ACC112 (cell line): ENCODE data around the gene ITGB7.

Source experiments
- H2AFZ ChIP-seq: fragments of 200-600 bp; sonication (generic); one replicate; pipeline ENCODE4 v1.6.0; 2017; ENCODE audit warnings: antibody characterized with exemption, low read length; ENCODE audit not compliant: unreplicated experiment
- H3K27ac ChIP-seq: fragments of 200-600 bp; sonication (generic); 2 replicates; pipeline ENCODE4 v1.5.1; 2014; ENCODE audit warnings: low read depth, mild to moderate bottlenecking, antibody characterized with exemption, low read length, moderate library complexity
- H3K27me3 ChIP-seq: fragments of 200-600 bp; sonication (generic); 2 replicates; pipeline ENCODE4 v1.6.1; 2014; ENCODE audit warnings: mild to moderate bottlenecking, antibody characterized with exemption, low read length, moderate library complexity, mixed read lengths; ENCODE audit not compliant: insufficient read depth
- H3K36me3 ChIP-seq: fragments of 200-600 bp; sonication (generic); 2 replicates; pipeline ENCODE4 v1.6.1; 2016; ENCODE audit warnings: mild to moderate bottlenecking, antibody characterized with exemption, low read length, moderate library complexity, mixed read lengths; ENCODE audit not compliant: insufficient read depth
- H3K4me1 ChIP-seq: fragments of 200-600 bp; sonication (generic); one replicate; pipeline ENCODE4 v1.6.1; 2016; ENCODE audit warnings: low read length, mixed read lengths; ENCODE audit not compliant: insufficient read depth, unreplicated experiment, control insufficient read depth
- H3K4me3 ChIP-seq: fragments of 200-600 bp; sonication (generic); 2 replicates; pipeline ENCODE4 v1.5.1; 2014; ENCODE audit warnings: mild to moderate bottlenecking, low read depth, low read length
- H3K79me2 ChIP-seq: fragments of 200-600 bp; sonication (generic); one replicate; pipeline ENCODE4 v1.6.0; 2016; ENCODE audit warnings: low read length; ENCODE audit not compliant: control insufficient read depth, unreplicated experiment, insufficient read depth

ITGB7 gene, protein sequence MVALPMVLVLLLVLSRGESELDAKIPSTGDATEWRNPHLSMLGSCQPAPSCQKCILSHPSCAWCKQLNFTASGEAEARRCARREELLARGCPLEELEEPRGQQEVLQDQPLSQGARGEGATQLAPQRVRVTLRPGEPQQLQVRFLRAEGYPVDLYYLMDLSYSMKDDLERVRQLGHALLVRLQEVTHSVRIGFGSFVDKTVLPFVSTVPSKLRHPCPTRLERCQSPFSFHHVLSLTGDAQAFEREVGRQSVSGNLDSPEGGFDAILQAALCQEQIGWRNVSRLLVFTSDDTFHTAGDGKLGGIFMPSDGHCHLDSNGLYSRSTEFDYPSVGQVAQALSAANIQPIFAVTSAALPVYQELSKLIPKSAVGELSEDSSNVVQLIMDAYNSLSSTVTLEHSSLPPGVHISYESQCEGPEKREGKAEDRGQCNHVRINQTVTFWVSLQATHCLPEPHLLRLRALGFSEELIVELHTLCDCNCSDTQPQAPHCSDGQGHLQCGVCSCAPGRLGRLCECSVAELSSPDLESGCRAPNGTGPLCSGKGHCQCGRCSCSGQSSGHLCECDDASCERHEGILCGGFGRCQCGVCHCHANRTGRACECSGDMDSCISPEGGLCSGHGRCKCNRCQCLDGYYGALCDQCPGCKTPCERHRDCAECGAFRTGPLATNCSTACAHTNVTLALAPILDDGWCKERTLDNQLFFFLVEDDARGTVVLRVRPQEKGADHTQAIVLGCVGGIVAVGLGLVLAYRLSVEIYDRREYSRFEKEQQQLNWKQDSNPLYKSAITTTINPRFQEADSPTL

GRCh38 chr12:53207042-53207441 is at the start of gene ITGB7:
TSS of gene ITGB7 (minus strand) at chr12:53207251. CDS start at chr12:53200443, 6,808 bp downstream.
- Histone ChIP-seq H3K4me1 (peaks cover 19% of the 10 kb centered on the region), H3K4me3 (0 out of 2 replicates have a peak within 1 kb of the TSS, but pooled peaks have one; percentile 27), H3K27ac (peak within 1 kb of the TSS; percentile 73), H3K36me3 (peaks cover 10% of the 10 kb centered on the region; the same call in 1 of the 2 replicates), H2AFZ (peak within 1 kb of the TSS; percentile 58), H3K79me2 (no peaks in the 10 kb centered on the region), H3K27me3 (no peaks in the 10 kb centered on the region)

DNA sequence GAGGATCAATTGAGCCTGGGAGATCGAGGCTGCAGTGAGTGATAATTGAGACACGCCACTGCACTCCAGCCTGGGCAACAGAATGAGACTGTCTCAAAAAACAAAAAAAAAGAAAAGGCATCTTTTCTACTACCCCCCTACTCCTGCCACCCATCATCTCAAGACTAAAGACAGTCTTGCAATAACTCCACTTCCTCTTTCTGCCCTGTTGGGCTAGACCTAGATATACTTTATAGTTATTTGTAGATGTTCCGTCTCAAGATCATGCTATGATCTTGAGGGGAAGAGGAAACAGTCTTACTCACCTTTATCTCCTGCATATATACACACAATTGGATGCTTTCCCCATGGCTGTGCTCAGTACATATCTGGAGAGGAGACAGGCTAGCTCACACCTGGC is 48.9 kb upstream of the ITGB7 start:
- H3K4me1 ChIP-seq: peaks cover 9% of the 10 kb centered on the region
- H3K27me3 ChIP-seq: no peaks in the 10 kb centered on the region
- H3K79me2 ChIP-seq: peaks cover 17% of the 10 kb centered on the region
- no peak overlapping the region for H3K4me3 ChIP-seq
- H2AFZ ChIP-seq: no peak overlapping the region
- H3K27ac ChIP-seq: no peak overlapping the region
- H3K36me3 ChIP-seq: no peaks in the 10 kb centered on the region

DNA sequence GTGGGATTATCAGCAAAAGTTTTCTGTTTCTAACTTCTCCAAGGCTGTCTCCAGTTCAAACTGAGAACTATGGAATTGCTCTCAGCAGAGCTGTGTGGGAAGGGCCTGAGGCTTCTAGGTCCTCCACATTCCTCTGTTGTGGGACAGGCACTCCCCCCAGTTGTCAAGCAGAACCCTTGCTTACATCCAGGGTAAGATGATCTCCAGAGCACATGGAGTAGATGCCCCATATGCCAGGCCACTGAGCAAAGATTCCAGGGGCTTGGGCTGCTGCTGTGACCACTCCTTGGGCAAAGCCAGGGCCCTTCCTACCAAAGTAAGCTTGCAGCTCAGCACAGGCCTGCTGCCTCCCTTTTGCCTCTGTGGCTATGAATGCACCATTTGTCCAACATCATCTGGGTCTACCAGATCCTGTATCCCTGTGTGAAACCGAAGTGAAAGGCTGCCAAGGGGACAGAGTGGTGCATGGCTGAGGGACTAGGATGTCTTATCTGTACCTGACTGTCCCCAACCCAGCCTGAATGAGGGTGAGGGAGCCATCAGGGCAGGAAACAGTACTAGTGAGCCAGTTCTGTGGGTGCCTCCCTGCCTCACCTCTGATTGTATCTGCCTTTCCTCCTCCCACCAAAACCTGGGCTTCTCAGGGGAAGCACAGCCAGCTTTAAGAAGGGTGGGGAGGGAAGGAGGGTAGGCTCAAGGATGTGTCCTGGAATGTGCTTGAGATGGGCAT is 47.9 kb upstream of the ITGB7 start:
- no peak overlapping the region for H3K27ac ChIP-seq
- no peak overlapping the region for H2AFZ ChIP-seq
- no peaks in the 10 kb centered on the region for H3K27me3 ChIP-seq
- H3K79me2 ChIP-seq: peaks cover 17% of the 10 kb centered on the region
- H3K4me3 ChIP-seq: no peak overlapping the region
- no peaks in the 10 kb centered on the region for H3K36me3 ChIP-seq
- peaks cover 11% of the 10 kb centered on the region for H3K4me1 ChIP-seq

DNA sequence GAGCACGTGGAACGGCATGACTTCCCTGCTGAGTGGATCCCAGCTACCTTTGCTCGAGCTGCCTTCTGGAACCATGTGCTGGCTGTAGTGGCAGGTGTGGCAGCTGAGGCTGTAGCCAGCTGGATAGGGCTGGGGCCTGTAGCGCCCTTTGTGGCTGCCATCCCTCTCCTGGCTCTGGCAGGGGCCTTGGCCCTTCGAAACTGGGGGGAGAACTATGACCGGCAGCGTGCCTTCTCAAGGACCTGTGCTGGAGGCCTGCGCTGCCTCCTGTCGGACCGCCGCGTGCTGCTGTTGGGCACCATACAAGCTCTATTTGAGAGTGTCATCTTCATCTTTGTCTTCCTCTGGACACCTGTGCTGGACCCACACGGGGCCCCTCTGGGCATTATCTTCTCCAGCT is 46.2 kb upstream of the ITGB7 start:
- H3K4me3 ChIP-seq: peak overlapping the region; percentile 90
- no peaks in the 10 kb centered on the region for H3K27me3 ChIP-seq
- H3K27ac ChIP-seq: no peak overlapping the region

GRCh38 chr12:53252349-53252916 is 45.4 kb upstream of the ITGB7 start:
- Histone ChIP-seq H2AFZ (peak overlapping the region; percentile 94), H3K4me3 (peak overlapping the region; percentile 90), H3K36me3 (no peaks in the 10 kb centered on the region), H3K27me3 (no peaks in the 10 kb centered on the region), H3K27ac (peak overlapping the region; percentile 62), H3K4me1 (peaks cover 11% of the 10 kb centered on the region), H3K79me2 (peaks cover 17% of the 10 kb centered on the region)

More for the DNA sequence above, 46.2 kb upstream of the ITGB7 start:
- Histone ChIP-seq H3K36me3 (no peaks in the 10 kb centered on the region), H3K4me1 (peaks cover 11% of the 10 kb centered on the region), H3K79me2 (peaks cover 17% of the 10 kb centered on the region), H2AFZ (no peak overlapping the region)

DNA sequence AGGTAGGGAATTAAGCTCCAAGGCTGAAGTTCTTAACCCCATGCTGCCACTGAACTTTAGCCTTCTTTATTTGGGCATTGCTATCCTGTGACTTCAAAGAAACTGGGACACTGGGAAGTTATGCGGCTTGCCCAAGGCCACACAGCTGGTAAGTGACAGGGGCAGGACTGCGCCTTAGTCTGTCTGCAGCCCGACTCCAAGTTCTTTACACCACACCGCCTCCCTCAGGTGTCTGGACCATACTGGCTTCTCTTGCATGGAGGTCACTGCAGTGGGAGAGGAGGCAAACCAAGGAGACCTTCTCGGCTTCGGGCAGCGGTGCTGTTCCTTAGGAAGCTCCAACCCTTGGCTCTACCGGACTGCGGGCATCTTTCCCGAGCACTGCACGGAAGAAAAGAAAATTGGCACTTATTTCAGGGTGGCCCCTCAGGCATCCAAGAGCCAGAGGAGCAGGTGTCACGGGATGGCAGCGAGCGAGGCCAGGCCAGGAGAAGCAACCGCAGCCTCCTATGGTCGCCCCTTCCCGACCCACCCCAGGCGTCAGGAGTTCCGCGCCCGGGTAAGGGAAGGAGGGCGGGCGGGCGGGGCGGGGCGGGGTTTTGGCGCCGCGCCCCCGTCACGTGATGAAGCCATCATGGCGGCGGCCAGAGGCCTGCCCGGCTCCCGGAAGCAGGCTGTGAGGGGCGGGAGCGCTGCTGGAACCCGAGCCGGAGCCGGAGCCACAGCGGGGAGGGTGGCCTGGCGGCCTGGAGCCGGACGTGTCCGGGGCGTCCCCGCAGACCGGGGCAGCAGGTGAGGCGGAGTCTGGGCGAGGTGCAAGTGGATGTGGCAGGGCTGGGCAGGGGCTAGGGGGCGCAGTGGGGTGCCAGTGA is 44.7 kb upstream of the ITGB7 start:
- H3K4me1 ChIP-seq: peaks cover 11% of the 10 kb centered on the region
- peak overlapping the region; percentile 94 for H2AFZ ChIP-seq

GRCh38 chr12:53245286-53245685 is 38.2 kb upstream of the ITGB7 start:
- no peak overlapping the region for H3K4me3 ChIP-seq
- peaks cover 29% of the 10 kb centered on the region for H3K27me3 ChIP-seq
- H3K27ac ChIP-seq: no peak overlapping the region
- no peak overlapping the region for H2AFZ ChIP-seq
- H3K79me2 ChIP-seq: no peaks in the 10 kb centered on the region
- no peaks in the 10 kb centered on the region for H3K4me1 ChIP-seq
- H3K36me3 ChIP-seq: no peaks in the 10 kb centered on the region

More for the DNA sequence above, 44.7 kb upstream of the ITGB7 start:
- no peaks in the 10 kb centered on the region for H3K27me3 ChIP-seq
- H3K27ac ChIP-seq: peak overlapping the region; percentile 62
- peaks cover 17% of the 10 kb centered on the region for H3K79me2 ChIP-seq
- peak overlapping the region; percentile 90 for H3K4me3 ChIP-seq
- H3K36me3 ChIP-seq: no peaks in the 10 kb centered on the region

DNA sequence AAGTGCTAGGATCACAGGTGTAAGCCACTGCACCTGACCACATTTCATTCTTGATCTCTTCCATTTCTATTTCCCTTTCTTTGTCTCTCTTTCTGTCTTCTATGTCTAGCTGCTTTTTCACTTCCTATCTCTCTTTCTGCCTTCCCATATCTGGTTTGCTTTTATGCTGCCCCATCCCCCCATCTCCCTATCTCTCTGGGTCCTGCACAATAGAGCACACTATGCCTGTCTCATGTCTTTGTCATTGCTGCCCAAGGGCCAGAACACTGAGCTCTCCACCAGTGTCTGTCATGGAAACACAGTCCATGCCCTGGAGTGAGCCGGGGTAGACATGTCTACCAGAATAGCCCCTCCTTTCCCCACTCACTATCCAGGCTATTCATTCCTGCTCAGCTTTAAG is 37.3 kb upstream of the ITGB7 start:
- Histone ChIP-seq H3K27ac (no peak overlapping the region), H2AFZ (no peak overlapping the region), H3K4me3 (no peak overlapping the region), H3K36me3 (no peaks in the 10 kb centered on the region), H3K4me1 (no peaks in the 10 kb centered on the region), H3K79me2 (no peaks in the 10 kb centered on the region), H3K27me3 (peaks cover 29% of the 10 kb centered on the region)

GRCh38 chr12:53241623-53242412 is 34.8 kb upstream of the ITGB7 start:
- H3K4me1 ChIP-seq: no peaks in the 10 kb centered on the region
- no peaks in the 10 kb centered on the region for H3K79me2 ChIP-seq
- H3K27me3 ChIP-seq: peaks cover 29% of the 10 kb centered on the region
- H2AFZ ChIP-seq: no peak overlapping the region
- H3K36me3 ChIP-seq: no peaks in the 10 kb centered on the region
- no peak overlapping the region for H3K27ac ChIP-seq
- no peak overlapping the region for H3K4me3 ChIP-seq
